ENCODE data around the gene JAZF1. TPM values are rescaled to one million over a fixed set of nuclear protein-coding genes. Genes with fewer than 3 reads are reported as not detected.
A peak's percentile ranks its signal among the peaks of the same experiment; 100 is the strongest.

The JAZF1 gene
- total and polyA plus RNA-seq, 12 donors: 6.9 to 42.3 (median 30.0) TPM

DNA sequence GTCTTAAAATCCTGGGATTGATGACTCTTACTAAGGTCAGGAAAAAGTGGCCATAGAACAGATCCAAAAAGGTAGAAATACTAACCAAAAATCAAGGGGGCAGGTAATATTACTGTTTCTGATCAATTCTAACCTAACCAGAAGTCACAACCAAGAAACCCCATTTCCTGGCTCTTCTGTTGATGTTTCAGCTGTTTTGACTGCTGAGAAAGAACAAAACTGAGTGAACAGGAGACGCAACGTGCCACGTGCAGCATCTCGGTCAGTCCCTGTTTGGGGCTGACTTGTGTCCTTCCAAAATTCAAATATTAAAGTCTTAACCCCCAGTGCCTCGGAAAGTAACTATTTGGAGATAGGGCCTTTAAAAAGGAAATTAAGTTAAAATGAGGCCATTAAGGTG is 56.8 kb downstream of the JAZF1 start:
- no peaks in the 10 kb centered on the region for H3K27me3 ChIP-seq
- no peak overlapping the region for H3K4me3 ChIP-seq
- no peaks in the 10 kb centered on the region for H3K9me3 ChIP-seq
- 96 to 97% methylated on average over 5 of the region's 5 CpGs for WGBS, 2 donors
- intact Hi-C loops (cut with DNase I): loop anchor here in 1 of 10 donors (5.0 kb wide), 1 partner anchor 39 kb away; no protein-coding TSS in a partner anchor
- TF ChIP-seq, protein P1, sequence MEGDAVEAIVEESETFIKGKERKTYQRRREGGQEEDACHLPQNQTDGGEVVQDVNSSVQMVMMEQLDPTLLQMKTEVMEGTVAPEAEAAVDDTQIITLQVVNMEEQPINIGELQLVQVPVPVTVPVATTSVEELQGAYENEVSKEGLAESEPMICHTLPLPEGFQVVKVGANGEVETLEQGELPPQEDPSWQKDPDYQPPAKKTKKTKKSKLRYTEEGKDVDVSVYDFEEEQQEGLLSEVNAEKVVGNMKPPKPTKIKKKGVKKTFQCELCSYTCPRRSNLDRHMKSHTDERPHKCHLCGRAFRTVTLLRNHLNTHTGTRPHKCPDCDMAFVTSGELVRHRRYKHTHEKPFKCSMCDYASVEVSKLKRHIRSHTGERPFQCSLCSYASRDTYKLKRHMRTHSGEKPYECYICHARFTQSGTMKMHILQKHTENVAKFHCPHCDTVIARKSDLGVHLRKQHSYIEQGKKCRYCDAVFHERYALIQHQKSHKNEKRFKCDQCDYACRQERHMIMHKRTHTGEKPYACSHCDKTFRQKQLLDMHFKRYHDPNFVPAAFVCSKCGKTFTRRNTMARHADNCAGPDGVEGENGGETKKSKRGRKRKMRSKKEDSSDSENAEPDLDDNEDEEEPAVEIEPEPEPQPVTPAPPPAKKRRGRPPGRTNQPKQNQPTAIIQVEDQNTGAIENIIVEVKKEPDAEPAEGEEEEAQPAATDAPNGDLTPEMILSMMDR (IDR thresholded peaks at IDR 0.05): no peak
- no peaks in the 10 kb centered on the region for H3K36me3 ChIP-seq
- no peak overlapping the region for H3K27ac ChIP-seq
- ATAC-seq (no peak), DNase-seq (no peak)
- H3K4me1 ChIP-seq: peaks cover 0 to 59% (median 27%) of the 10 kb centered on the region in 9 donors

DNA sequence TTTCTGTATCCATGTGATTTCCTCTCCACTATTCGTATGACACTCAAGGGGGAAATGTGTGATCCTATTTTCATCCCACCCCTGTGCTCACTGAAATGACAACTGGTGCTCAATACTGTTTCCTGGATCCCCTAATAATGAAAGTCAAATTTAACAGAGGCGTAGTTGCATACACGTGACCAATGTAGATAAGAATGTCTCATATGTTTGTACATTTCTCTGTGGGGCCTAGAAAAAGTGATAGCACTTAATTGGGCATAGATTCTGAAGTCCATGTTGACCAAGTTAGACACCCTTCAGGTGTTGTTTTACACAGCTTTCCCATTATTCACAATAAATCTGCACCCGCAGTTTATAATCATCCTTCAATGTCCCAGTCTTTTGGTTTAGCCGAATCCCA is 59.1 kb downstream of the JAZF1 start:
- Histone ChIP-seq H3K27ac (no peak overlapping the region), H3K27me3 (no peaks in the 10 kb centered on the region), H3K4me3 (no peak overlapping the region), H3K9me3 (no peaks in the 10 kb centered on the region), H3K4me1 (peaks cover 0 to 43% (median 15%) of the 10 kb centered on the region in 9 donors), H3K36me3 (no peaks in the 10 kb centered on the region)
- TF ChIP-seq, protein P1 (IDR thresholded peaks at IDR 0.05): no peak
- 84 to 92% methylated on average over 5 of the region's 5 CpGs for WGBS, 2 donors
- intact Hi-C loops (cut with DNase I): loop anchor here in 1 of 10 donors (5.0 kb wide), 1 partner anchor 41 kb away; no protein-coding TSS in a partner anchor
- no peak for ATAC-seq
- DNase-seq: no peak

DNA sequence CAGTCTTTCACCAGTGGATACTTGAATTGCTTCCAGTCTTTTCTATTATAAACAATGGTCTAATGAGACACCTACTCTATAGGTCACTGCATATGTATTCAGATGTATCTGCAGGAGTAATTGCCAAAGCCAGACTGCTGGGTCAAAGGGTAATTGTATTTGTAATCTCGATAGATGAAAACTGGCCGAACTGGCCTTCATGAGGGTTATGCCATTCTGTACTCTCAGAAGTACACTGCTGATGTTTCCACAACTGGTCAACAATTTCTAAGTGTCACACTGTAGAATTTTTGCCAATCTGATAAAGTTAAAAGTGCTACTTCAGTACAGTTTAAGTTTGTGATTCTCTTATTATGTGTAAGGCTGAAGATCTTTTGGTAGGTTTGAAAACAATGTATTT is 64.6 kb downstream of the JAZF1 start:
- peak in 1 of 8 donors; percentile 41 for ATAC-seq
- Histone ChIP-seq H3K27me3 (no peaks in the 10 kb centered on the region), H3K27ac (peak overlapping the region in 3 of 10 donors; percentile 42 to 75 (median 72)), H3K36me3 (no peaks in the 10 kb centered on the region), H3K9me3 (no peaks in the 10 kb centered on the region), H3K4me1 (peaks cover 0 to 46% (median 24%) of the 10 kb centered on the region in 9 donors), H3K4me3 (no peak overlapping the region)
- DNase-seq: no peak
- intact Hi-C loops (cut with DNase I): no loop called here
- WGBS, 2 donors: 59 to 64% methylated on average over 2 of the region's 2 CpGs
- TF ChIP-seq, protein P1 (IDR thresholded peaks at IDR 0.05): no peak

DNA sequence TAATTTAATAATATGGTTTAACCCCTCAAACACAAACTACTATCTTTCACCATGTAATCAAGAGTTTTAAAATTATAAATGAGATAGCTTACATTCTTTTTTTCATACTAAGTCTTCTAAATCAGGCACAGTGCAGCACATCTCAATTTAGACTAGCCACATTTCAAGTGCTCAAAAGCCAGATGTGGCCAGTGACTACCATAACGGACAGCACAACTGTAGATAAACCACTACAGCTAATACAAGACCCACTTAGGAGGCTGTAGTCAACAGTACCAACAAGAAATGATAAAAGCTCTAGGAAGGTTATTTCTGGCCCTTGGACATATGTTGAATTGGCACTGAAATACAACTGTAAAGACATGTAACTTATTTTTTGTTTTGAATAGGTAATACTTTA is 65.3 kb downstream of the JAZF1 start:
- intact Hi-C loops (cut with DNase I): no loop called here
- Histone ChIP-seq H3K9me3 (no peaks in the 10 kb centered on the region), H3K4me1 (peaks cover 0 to 46% (median 24%) of the 10 kb centered on the region in 9 donors), H3K27me3 (no peaks in the 10 kb centered on the region), H3K36me3 (no peaks in the 10 kb centered on the region), H3K27ac (peak overlapping the region in 6 of 10 donors; percentile 3 to 75 (median 38)), H3K4me3 (no peak overlapping the region)
- DNase-seq: no peak
- TF ChIP-seq, protein P1 (IDR thresholded peaks at IDR 0.05): no peak
- ATAC-seq: peak in 6 of 8 donors; percentile 53 to 80 (median 69)
- WGBS, 2 donors: 45 to 66% methylated on average over 1 of the region's 1 CpG
